ENCODE data around the gene THOC2. TPM values are rescaled to one million over a fixed set of nuclear protein-coding genes. Genes with fewer than 3 reads are reported as not detected.
"Not testable (repeated sequence)": the region's sequence is repeated elsewhere in the genome, so short reads cannot be mapped to it uniquely, and the experiment has no call there.

The THOC2 gene
- total RNA-seq, 2 experiments from 2014 or later: 61.1 to 62.8 TPM

DNA sequence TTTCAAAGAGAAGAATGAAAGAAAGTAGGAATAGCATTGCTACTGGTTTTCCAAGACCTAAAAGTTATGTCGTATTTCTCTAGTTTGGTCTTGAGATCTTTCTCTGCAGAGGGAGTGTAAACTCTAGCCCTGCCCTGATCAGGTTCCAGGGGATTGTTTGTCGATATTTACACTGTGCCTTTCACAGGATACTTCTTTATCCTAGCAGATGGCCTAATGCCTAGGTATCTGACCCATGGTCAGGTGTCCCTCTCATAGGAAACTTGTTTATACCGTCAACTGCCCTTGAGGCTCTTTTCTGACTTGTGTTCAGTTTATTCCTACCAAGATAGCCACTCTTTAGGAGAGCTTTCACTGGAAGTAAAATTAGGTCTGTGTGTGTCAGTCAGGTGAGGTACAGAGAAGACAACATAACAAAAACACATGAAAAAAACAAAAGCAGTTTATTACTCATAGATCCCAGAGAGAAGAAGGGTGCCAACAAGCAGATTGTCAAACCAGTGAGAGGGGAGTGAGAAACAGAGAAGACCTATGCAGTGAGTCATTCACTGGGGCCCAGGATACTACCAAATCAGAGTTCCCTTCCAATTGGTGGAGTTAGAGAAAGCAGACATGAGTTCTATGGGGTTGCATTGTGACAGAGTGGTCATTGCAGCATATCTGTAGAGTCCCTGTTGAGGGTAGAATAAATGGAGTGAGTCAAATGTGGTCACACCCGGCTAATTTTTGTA, 40.6 kb upstream of the THOC2 start:
- ChIA-PET CTCF (no interaction called here), POLR2A (no interaction called here)
- Mint-ChIP-seq H3K27ac (no peak overlapping the region), H3K36me3 (ENCODE audit: low read depth) (no peaks in the 10 kb centered on the region), H3K9me3 (no peaks in the 10 kb centered on the region), H3K4me3 (no peak overlapping the region), H3K4me1 (ENCODE audit: low read depth) (no peaks in the 10 kb centered on the region), H3K27me3 (no peaks in the 10 kb centered on the region)
- no peak for DNase-seq
- H3K27ac ChIP-seq (ENCODE audit: low read depth in 1 of 2, low read length in 2 of 2): no peak overlapping the region
- no peak for ATAC-seq (ENCODE audit: poor library complexity)
- no peaks in the 10 kb centered on the region for H3K36me3 ChIP-seq (ENCODE audit: insufficient read depth, low read length)
- TF ChIP-seq, protein P1, sequence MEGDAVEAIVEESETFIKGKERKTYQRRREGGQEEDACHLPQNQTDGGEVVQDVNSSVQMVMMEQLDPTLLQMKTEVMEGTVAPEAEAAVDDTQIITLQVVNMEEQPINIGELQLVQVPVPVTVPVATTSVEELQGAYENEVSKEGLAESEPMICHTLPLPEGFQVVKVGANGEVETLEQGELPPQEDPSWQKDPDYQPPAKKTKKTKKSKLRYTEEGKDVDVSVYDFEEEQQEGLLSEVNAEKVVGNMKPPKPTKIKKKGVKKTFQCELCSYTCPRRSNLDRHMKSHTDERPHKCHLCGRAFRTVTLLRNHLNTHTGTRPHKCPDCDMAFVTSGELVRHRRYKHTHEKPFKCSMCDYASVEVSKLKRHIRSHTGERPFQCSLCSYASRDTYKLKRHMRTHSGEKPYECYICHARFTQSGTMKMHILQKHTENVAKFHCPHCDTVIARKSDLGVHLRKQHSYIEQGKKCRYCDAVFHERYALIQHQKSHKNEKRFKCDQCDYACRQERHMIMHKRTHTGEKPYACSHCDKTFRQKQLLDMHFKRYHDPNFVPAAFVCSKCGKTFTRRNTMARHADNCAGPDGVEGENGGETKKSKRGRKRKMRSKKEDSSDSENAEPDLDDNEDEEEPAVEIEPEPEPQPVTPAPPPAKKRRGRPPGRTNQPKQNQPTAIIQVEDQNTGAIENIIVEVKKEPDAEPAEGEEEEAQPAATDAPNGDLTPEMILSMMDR (IDR thresholded peaks at IDR 0.05): no peak
- no peaks in the 10 kb centered on the region for H3K9me3 ChIP-seq (ENCODE audit: control insufficient read depth in 1 of 2, insufficient read depth in 1 of 2, low read length in 2 of 2)
- intact Hi-C loops (cut with DNase I, micrococcal nuclease): no loop called here
- H3K27me3 ChIP-seq (ENCODE audit: control insufficient read depth in 1 of 2, insufficient read depth in 2 of 2, low read length in 2 of 2): no peaks in the 10 kb centered on the region
- no peaks in the 10 kb centered on the region for H3K4me1 ChIP-seq (ENCODE audit: insufficient read depth, low read length)
- H3K4me3 ChIP-seq (ENCODE audit: low read length): no peak overlapping the region

DNA sequence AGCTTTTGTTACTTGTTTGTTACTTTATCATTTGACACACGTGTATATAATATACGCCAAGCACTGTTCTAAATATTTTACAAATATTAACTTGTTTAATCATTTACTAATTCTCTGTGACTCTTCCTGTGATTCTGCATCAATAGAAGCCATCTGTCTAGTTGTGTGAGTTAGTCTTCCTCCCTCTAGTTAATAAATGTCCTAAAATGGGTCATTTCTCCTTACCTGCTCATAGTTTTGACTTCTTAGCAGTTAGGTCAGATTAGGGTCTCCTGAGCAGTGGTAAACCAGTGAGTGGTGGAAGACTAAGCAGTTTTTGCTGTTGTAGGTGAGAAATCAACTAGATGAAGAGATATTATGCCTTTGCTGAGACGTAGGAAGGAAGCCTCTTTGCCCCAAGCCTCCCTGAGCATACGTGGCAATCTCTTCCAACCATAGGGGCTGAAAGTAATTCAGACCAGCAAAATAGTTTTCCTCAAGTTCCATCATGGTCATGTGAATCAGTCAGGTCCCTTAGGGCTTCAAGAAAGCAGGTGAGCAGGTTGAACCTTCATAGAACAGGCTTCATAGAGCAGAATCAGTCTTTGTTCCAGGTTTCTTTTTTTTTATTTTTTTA, 38.7 kb upstream of the THOC2 start:
- TF ChIP-seq, protein P1 (IDR thresholded peaks at IDR 0.05): no peak
- Histone ChIP-seq H3K4me1 (ENCODE audit: insufficient read depth, low read length) (no peaks in the 10 kb centered on the region), H3K4me3 (ENCODE audit: low read length) (no peak overlapping the region), H3K27ac (ENCODE audit: low read depth in 1 of 2, low read length in 2 of 2) (no peak overlapping the region), H3K9me3 (ENCODE audit: control insufficient read depth in 1 of 2, insufficient read depth in 1 of 2, low read length in 2 of 2) (no peaks in the 10 kb centered on the region), H3K36me3 (ENCODE audit: insufficient read depth, low read length) (no peaks in the 10 kb centered on the region), H3K27me3 (ENCODE audit: control insufficient read depth in 1 of 2, insufficient read depth in 2 of 2, low read length in 2 of 2) (no peaks in the 10 kb centered on the region)
- Mint-ChIP-seq H3K27ac (no peak overlapping the region), H3K36me3 (ENCODE audit: low read depth) (no peaks in the 10 kb centered on the region), H3K4me1 (ENCODE audit: low read depth) (no peaks in the 10 kb centered on the region), H3K4me3 (no peak overlapping the region), H3K9me3 (no peaks in the 10 kb centered on the region), H3K27me3 (no peaks in the 10 kb centered on the region)
- ATAC-seq (ENCODE audit: poor library complexity) (no peak), DNase-seq (no peak)
- intact Hi-C loops (cut with DNase I, micrococcal nuclease): no loop called here
- CTCF ChIA-PET: no interaction called here
- POLR2A ChIA-PET: no interaction called here

DNA sequence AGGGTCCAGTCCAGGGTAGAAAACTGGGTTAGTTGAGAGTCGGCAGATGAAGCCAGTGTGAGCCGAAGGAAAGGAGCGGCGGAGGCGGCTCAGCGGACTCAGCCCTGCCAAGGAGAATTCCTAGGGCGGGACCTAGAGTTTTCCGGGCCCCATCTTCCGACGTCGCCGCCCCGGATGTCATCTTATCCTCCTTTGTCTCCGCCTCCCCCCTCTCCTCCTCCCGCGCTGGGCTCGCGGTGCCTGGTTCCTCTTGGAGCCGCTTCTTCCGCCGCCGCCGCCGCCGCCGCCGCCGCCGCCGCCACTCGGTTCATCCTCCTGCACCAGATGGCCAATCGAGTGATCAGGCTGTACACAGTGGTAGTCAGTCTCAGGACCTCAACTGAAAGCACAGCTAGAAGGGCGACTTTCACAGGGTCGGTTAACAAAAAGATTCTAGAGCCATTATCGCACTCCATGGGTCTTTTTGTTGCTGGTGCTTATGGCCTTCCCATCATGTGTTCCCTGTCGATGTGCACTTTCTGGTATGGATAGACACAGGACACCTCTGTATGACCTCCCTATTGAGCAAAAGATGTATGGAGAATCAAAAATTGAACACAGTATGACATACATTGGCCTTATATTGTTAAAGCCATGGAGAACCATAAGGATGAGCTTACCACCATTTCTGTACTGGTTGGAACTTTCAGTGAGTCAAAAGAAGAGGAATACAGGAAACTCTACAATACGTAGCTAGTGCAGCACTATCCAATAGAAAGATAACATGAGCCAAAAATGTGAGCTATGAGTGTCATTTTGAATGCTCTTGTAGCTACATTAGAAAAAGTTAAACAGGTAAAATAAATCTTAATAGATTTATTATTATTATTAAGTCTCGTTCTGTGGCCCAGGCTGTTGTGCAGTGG, 32.4 kb upstream of the THOC2 start:
- H3K36me3 Mint-ChIP-seq (ENCODE audit: low read depth): no peaks in the 10 kb centered on the region
- H3K4me3 Mint-ChIP-seq: peak overlapping the region; percentile 87
- no peak overlapping the region for H3K27ac ChIP-seq (ENCODE audit: low read depth in 1 of 2, low read length in 2 of 2)
- ATAC-seq (ENCODE audit: poor library complexity) (peak; percentile 81), DNase-seq (peak; percentile 3 to 74 (median 28))
- intact Hi-C loops (cut with DNase I, micrococcal nuclease): no loop called here
- no peaks in the 10 kb centered on the region for H3K9me3 ChIP-seq (ENCODE audit: control insufficient read depth in 1 of 2, insufficient read depth in 1 of 2, low read length in 2 of 2)
- ChIA-PET CTCF (no interaction called here), POLR2A (no interaction called here)
- H3K9me3 Mint-ChIP-seq: no peaks in the 10 kb centered on the region
- H3K36me3 ChIP-seq (ENCODE audit: insufficient read depth, low read length): no peaks in the 10 kb centered on the region
- peak overlapping the region; percentile 49 for H3K4me3 ChIP-seq (ENCODE audit: low read length)
- peaks cover 10% of the 10 kb centered on the region for H3K4me1 Mint-ChIP-seq (ENCODE audit: low read depth)
- no peaks in the 10 kb centered on the region for H3K27me3 Mint-ChIP-seq
- no peaks in the 10 kb centered on the region for H3K27me3 ChIP-seq (ENCODE audit: control insufficient read depth in 1 of 2, insufficient read depth in 2 of 2, low read length in 2 of 2)
- TF ChIP-seq, protein P1 (IDR thresholded peaks at IDR 0.05): no peak
- H3K27ac Mint-ChIP-seq: peak overlapping the region; percentile 58
- H3K4me1 ChIP-seq (ENCODE audit: insufficient read depth, low read length): peaks cover 6% of the 10 kb centered on the region

DNA sequence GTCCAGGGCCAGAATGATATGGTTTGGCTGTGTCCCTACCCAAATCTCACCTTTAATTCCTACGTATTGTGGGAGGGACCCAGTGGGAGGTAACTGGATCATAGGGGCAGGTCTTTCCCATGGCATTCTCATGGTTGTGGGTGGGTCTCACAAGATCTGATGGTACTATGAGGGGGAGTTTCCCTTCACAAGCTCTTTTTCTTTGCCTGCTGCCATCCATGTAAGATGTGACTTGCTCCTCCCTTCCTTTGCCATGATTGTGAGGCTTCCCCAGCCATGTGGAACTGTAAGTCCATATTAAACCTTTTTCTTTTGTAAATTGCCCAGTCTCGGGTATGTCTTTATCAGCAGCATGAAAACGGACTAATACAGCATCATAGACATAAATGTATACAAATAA, 27.0 kb upstream of the THOC2 start:
- intact Hi-C loops (cut with DNase I, micrococcal nuclease); H3K4me1 Mint-ChIP-seq (ENCODE audit: low read depth); H3K27me3 Mint-ChIP-seq; POLR2A ChIA-PET; H3K36me3 Mint-ChIP-seq (ENCODE audit: low read depth); H3K4me1 ChIP-seq (ENCODE audit: insufficient read depth, low read length); H3K36me3 ChIP-seq (ENCODE audit: insufficient read depth, low read length); H3K27ac Mint-ChIP-seq; H3K4me3 ChIP-seq (ENCODE audit: low read length); H3K4me3 Mint-ChIP-seq; H3K27me3 ChIP-seq (ENCODE audit: control insufficient read depth in 1 of 2, insufficient read depth in 2 of 2, low read length in 2 of 2); H3K27ac ChIP-seq (ENCODE audit: low read depth in 1 of 2, low read length in 2 of 2); DNase-seq; H3K9me3 Mint-ChIP-seq; ATAC-seq (ENCODE audit: poor library complexity); CTCF ChIA-PET; H3K9me3 ChIP-seq (ENCODE audit: control insufficient read depth in 1 of 2, insufficient read depth in 1 of 2, low read length in 2 of 2): not testable (repeated sequence)

DNA sequence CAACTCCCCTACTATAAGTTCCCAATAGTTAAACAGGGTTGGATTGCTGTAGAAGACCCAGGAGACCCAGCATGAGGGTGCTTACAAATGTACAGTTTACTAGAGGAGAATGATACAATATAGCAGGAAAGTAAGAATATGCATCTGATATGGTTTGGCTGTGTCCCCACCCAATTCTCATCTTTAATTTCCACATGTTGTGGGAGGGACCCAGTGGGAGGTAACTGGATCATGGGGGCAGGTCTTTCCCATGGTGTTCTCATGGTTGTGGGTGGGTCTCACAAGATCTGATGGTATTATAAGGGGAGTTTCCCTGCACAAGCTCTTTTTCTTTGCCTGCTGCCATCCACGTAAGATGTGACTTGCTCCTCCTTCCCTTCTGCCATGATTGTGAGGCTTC, 24.9 kb upstream of the THOC2 start:
- H3K36me3 Mint-ChIP-seq (ENCODE audit: low read depth); H3K27me3 ChIP-seq (ENCODE audit: control insufficient read depth in 1 of 2, insufficient read depth in 2 of 2, low read length in 2 of 2); H3K4me1 Mint-ChIP-seq (ENCODE audit: low read depth); H3K27ac ChIP-seq (ENCODE audit: low read depth in 1 of 2, low read length in 2 of 2); H3K4me1 ChIP-seq (ENCODE audit: insufficient read depth, low read length); H3K36me3 ChIP-seq (ENCODE audit: insufficient read depth, low read length); H3K4me3 ChIP-seq (ENCODE audit: low read length); CTCF ChIA-PET; ATAC-seq (ENCODE audit: poor library complexity); intact Hi-C loops (cut with DNase I, micrococcal nuclease); H3K27ac Mint-ChIP-seq; DNase-seq; H3K9me3 ChIP-seq (ENCODE audit: control insufficient read depth in 1 of 2, insufficient read depth in 1 of 2, low read length in 2 of 2); H3K27me3 Mint-ChIP-seq; H3K9me3 Mint-ChIP-seq; POLR2A ChIA-PET; H3K4me3 Mint-ChIP-seq: not testable (repeated sequence)

Data from CD4-positive, alpha-beta T cell (primary cell).